GM21723 (cell line): ENCODE measurements around the gene CENPC.

Source experiments
- ATAC-seq: cut with Tn5 transposase; IDR thresholded peaks from one replicate; pipeline ENCODE4 v1.9.1; 2021; ENCODE audit warnings: mild to moderate bottlenecking, moderate library complexity; ENCODE audit not compliant: unreplicated experiment

Gene CENPC

DNA sequence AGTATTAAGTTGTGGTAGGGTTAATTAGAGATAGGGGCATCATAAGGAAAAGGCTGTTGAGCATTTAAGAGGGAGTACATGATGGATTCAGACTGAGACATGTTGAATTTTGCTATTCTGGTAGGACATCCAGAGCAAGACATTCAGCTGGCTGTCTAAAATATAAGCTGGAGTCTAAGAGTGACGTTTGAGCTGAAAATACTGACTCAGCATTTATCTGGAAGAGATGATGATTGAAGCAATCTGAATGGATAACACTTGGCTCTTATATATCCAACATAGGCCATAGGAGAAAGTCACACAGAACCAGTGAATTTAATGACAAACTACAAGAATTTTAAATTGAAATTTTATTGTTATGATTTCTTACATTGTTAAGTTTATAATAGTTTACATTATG lies 114.3 kb downstream of the CENPC start:
- no peak for ATAC-seq

DNA sequence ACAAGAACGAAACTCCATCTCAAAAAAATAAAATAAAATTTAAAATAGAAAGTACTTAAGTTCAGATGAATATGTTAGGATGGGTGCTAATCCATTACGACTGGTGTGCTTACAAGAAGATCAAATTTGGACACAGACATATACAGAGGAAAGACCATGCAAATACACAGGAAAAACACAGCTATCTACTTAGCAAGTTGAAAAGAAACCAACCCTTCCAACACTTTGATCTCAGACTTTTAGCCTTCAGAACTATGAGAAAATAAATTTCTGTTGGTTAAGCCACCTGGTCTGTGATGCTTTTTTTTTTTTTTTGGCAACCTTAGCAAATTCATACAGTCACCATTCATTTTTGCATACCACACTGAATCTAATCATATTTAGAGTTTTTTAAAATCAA lies 116.5 kb downstream of the CENPC start:
- ATAC-seq = no peak
